HG02798 (cell line): ENCODE data around the gene RNF111.
A peak's percentile ranks its signal among the peaks of the same experiment; 100 is the strongest.

ENCODE experiments used
- ATAC-seq: cut with Tn5 transposase; IDR thresholded peaks from one replicate; pipeline ENCODE4 v1.9.1; 2021; ENCODE audit warnings: mild to moderate bottlenecking; ENCODE audit not compliant: unreplicated experiment, poor library complexity

Gene RNF111

DNA sequence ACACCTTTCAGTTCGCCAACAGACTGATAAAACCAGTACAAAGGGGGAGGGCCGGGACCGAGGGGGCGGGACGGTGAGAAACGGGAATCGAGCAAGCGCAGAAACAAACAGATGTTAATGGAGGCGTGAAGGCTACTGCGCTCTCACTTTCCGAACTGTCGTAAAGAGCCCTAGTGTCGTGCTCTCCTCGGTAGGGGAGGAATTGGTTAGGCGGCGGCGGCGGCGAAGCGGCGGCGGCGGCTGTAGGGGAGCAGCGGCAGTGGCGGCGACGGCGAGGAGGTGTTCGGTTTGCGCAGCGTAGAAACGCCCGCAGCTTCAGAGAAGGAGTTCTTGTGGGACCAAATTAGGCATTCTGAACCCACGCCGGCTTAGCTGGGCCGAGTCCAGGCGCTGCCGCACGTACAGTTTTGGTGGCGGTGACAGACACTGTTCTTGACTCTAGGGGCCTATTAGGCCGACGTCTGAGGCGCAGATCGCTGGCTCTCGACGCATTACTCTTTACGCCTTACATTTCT, at the start of gene RNF111:
RNF111 (plus strand) TSS at position 173 of the 515 bp plus-strand sequence. CDS start 43,160 bp downstream, outside the sequence.
- ATAC-seq, result peak; percentile 86

DNA sequence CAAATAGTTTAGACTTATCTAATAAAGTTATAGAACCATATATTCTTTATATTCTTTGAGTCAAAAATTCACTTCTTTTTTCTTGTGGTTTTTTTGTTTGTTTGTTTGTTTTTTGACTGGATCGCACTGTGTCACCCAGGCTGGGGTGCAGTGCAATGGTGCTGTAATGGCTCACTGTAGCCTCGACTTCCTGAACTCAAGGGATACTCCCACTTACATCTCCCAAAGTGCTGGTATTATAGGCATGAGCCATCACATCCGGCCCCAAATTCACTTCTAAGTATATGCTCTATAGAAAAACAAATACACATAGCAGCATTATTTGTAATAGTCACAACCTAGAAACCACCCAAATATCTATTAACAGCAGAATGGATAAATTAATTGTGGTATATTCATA, 40.3 kb upstream of the RNF111 start:
- ATAC-seq, result no peak

DNA sequence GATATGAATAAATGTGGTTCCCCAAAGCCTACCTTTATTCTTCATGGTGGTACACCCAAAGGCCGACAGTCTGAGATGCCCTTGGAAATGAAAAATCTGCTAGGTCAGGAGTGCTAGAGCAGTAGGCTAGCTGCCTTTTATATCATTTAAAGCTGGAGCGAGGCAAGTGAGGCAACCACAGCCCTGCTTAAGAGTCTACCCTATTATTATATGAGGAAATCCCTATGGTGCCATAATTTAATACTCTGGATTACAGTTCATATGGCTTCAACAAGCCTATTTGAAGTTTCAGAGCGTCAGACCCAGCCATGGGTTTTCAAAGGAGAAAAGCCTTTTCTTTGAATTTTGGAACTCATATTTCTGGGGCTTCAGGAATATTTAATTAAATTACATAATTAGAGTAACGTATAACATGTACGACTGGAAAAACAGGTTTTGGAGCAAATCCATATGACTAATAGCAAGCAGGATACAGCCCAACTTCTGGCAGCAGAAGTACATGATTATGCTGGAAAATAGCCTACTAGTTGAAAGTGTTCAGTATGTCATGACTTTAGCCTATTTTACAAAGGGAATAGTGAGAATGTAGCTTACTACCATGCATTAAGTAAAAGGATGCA, 36.0 kb upstream of the RNF111 start:
- ATAC-seq, result no peak

DNA sequence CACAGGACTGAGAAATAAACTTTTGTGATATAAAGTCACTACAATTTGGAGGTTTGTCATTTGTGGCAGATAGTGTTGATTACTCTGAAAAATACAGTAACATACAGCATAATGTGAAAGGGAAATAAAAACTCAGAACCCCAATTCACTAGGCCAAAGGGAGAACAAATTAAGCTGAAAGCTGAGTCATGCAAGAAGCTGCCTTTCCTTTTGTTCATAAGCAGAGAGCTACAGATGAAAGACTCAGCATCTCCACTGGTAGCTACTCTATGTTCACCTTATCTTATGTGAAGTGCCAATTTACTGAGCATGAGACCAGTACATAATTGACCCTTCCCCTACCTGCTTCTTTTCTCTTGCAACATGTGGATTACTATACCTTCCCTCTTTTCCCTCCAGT, 34.7 kb upstream of the RNF111 start:
- ATAC-seq, result no peak

DNA sequence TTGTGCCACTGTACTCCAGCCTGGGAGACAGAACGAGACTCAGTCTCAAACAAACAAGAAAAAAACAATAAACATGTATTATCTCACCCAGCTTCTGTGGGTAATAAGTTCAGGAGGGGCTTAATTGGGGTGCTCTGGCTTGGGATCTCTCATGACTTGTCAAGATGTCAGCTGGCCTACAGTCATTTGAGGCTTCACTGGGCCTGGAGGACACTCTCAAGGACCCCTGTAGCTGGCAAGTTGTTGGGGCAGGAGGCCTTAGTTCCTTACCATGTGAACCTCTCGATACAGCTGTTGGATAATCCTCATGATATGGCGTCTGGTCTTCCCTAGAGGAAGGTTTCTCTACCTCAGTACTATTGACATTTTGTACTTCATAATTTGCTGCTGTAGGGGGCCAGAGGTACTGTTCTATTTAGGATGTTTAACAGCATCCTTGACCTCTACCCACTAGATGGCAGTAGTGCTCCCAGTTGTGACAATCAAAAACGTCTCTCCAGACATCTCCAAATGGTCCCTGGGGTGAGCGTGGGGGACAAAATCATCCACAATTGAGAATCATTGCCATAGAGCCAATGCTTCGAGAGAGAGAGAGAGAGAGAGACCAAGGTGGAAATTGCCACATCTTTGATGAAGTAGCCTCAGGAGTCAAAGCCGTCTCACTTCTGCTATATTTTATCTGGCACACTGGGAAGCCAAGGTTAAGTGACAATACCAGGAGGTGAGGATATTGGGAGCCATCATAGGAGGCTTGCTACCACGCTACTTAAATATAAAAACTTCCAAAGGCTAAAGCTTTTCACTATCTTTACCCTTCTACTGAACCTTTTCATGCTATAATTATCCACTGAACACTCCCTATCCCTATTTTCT, 30.1 kb upstream of the RNF111 start:
- no peak for ATAC-seq

DNA sequence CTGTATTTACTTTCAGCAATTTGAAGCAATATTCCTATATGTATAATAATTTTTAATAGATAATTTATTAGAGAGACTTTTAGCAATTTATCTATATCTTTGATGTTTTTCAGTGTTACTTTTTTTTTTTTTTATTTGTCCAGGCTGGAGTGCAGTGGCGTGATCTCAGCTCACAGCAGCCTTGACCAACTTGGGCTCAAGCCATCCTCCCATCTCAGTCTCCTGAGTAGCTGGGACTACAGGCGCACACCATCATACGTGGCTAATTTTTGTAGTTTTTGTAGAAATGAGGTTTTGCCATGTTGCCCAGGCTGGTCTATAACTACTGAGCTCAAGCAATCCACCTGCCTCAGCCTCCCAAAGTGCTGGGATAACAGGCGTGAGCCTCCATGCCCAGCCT, 28.7 kb upstream of the RNF111 start:
- no peak for ATAC-seq

DNA sequence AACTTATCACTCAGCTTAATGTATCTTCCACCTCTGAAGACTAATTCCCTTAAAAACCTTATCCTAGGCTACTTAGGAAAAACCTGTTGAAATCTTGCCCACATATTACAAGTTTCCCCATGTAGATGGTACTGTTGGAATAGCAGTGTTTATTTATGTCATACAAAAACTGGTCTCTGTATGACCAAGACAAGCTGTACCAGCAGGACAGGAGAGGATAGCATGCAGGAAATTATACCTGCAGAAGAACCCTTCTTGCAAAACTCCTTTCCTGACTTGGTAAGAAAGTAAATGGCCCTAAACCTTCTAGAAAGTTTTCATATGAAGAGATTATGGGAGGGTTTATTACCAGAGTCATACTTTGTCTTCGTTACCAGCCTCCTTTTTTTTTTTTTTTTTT, 25.3 kb upstream of the RNF111 start:
- ATAC-seq, result no peak

DNA sequence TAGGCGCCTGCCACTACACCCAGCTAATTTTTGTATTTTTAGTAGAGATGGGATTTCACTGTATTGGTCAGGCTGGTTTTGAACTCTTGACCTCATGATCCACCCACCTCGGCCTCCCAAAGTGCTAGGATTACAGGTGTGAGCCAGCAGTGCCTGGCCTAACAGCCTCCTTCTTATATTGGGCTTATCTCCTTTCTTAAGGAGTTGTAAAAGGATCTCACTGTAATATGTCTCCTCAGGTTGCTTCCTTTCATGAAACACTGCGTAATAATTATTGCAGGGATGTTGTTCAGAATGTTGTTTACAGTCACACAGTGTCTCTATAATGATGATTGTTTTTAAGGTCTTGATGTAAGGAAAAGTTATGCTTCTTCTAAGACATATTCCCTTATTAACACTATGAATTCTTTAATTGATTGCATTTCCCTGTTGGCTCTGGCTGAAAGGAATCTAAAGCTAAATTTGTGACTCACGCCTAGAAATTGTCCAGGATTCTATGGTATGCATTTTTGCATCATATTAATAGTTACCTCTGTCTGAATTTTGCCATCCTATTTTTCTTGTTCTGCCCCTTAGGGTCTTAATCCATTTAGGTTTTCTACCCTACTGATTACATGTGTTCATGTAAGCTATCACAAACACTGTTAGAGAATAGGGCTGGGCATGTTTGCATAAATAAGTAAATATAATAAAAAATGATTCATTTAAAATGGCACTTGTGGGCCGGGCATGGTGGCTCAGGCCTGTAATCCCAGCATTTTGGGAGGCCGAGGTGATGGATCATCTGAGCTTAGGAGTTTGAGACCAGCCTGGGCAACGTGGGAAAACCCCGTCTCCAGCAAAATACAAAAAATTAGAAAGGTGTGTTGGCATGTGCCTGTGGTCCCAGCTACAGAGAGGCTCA, 24.5 kb upstream of the RNF111 start:
- ATAC-seq, result no peak

DNA sequence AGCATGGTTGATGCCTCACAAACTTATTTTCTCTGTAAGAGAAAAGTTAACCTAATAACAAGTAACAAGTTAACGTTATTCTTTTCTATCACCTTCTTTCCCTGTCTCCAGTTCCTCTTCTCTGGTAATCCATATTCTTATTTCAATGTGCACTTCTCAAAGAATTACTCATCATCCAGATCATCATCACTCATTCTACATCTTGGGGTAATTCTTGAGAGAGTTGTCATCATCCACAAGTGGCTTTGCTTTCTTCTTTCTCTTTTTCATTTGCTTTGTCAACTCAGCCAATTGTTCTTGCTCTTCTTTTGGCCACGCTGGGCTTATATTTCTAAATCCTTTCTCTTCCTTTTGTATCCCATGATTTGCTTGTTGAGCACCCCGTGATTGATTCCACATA, 20.8 kb upstream of the RNF111 start:
- no peak for ATAC-seq

DNA sequence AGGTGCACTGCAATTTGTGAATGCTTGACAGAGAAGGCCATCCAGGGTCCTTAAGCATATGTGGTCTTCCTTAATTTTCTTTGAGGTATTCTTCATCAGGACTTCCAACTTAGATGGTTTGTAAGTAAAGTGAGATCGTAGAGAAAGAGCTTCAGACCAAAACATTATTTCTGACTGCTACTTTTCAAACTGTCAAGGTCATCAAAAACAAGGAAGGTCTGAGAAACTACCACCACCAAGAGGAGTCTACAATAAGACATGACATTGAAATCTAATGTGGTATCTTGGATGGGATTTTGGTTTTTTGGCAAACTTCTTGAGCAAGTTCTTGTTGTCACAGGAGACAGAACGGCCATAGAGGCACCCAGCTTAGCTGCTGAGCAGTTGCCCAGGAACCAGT, 20.0 kb upstream of the RNF111 start:
- no peak for ATAC-seq

DNA sequence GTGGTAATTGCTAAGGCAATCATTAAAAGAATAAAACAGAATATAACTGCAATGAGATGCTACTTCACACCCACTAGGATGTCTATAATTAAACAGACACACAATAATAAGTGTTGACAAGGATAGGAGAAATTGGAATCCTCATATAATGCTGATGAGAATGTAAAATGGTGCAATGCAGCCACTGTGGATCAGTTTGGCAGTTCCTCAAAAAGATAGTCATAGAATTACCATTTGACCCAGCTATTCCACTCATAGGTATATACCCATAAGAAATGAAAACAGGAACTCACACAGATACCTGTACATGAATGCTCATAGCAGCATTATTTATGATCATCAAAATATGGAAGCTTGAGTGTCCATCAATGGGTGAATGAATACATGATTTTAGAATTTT, 9.6 kb upstream of the RNF111 start:
- no peak for ATAC-seq

DNA sequence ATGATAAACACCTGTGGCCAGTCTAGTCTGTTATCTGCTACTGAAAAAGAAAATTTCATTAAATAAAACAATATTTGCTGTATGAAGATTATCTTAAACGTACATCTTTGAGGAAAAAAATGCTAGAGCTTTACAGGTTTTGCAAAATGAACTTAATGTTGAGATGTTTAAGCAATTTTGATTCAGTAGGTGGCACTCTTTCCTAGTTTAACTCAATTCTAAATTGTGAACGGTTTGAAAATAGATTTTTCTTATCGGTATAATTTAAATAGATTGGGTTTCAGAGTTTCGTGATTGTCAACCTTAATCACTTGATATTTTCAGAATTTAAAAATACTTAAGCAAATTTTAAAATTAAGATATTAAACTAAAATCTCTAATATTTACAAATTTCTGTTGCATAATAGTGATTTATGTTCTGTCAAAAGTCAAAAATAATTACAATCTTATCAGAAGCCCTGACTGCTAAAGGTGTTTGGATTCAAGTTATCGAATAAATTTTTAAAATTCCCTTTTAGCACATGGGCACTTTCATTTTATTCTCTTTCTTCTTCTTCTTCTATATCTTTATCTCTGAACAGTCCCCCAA, 7.0 kb upstream of the RNF111 start:
- no peak for ATAC-seq

DNA sequence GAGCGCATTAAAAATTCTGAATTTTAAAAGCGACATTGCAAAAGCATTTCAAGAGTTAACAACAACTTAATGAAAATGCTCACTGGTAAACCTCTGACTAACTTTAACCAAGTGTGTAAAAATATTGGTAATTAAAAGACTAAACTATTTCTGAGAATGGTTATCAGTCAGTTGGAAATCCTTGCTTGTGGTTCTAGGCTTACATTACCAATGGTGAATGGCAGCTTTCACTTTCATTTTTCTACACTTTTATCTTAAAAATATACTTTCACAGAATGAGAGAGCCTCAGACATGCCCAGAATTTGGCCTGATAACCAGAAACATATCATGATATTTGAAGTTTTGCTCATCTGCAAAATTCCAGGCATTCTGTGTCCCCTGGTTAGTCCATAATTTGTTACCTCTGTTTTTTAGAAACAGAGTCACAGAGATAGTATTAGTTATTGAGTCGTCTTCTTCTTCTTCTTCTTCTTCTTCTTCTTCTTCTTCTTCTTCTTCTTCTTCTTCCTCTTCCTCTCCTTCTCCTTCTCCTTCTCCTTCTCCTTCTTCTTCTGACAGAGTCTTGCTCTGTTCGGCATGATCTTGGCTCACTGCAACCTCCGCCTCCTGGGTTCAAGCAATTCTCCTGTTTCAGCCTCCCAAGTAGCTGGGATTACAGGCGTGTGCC, 5.5 kb upstream of the RNF111 start:
- no peak for ATAC-seq

DNA sequence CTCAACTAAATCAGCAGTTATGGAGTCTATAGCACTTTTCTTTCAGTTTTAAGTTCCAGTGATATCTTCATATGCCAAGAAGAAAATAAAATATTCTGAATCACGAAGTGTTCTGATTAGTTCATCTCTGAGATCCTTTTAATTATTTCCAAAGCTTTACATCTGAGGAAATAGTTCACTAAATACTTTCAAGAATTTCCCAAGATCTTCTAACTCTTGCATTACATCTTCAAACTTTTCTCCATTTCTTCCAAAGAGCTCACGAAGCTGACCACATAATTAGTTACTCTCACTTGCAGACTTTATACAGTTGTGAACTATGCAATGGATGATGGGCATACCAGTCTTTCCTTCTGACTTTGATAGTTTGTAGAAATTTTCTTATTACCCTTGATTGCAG, 4.2 kb upstream of the RNF111 start:
- no peak for ATAC-seq

DNA sequence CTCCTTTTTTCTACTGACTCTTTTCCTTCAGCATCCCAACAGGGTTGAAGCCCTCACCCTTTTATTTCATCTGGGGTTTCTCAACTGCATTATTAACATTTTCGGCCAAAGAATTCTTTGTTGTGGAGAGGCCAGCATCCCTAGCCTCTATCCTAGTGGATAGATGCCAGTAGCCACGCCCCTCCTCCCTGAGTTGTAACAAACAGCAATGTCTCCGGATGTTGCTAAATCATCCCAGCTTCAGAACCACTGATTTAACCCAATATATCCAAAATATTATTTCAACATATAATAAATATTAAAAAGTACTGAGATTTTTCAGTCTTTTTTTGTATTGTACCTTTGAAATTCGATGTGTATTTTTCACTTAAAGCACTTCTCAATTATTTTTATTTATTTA, 2.0 kb upstream of the RNF111 start:
- ATAC-seq, result no peak

DNA sequence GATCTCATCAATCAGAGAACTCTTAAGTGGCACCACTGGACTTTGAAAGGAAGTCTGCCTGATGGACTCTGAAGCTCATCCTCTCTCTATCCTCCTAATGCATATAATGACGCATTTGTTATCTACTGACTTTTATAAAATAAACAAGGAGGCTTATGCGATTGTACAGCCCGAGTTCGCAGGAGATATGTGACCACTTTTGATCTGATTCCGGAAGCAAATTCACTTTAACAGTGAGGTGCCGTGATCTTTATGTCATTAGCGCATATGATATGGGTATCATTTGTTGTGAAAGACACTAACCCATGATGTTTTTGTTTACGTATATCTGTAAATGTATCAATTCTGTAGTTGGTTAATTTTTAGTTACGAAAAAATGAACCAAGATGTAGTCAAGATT, 427 bp upstream of the RNF111 start:
- ATAC-seq, result peak; percentile 2

DNA sequence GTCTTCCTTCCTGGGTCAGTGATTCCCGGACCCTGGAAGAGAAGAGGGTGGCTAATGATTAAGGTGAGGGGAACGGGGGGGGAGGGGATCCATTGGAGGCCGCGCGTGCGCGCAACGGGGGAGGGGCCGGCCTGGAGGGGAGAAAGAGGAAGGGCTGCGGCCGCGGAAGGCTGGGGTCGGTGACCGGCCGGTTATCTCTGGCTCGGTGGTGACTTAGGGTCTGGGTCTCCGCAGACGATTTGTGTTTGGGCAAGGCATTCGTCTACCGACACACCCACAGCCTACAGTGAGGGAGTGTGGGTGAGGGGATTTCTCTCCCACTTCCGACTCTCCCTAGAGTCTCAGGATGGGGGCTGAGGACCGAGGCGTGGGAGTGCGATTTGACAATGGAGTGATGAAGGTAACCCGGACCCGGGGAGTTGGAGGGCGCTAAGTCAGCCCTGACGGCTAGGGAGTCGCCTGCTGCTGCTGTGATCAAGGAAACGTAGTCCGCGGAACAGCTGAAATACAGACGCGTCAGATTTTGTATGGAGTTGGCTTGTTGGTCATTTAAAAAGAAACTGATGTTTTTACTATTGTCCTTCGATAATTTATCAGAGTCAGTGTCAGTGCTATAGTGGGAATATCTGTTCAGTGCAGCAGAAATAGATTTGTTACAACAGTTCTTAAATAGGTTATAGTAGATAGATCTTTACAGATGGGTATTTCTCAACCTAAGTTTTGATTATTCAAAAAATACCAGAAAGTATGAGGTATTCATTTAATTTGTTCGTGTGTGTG, 733 bp downstream of the RNF111 start:
- peak; percentile 58 for ATAC-seq

DNA sequence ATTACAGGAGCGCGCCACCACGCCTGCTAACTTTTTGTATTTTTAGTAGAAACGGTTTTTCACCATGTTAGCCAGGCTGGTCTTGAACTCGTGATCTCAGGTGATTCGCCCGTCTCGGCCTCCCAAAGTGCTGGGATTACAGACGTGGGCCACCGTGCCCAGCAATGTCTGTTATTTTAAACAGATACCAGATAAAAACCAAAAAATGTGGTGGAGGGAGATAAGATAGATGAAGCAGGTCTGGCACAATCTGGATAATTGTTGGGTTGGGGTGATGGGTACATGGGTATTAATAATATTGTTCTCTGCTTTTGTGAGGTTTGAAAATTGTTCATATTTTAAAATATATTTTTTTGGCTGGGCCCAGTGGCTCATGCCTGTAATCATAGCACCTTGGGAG, 4.7 kb downstream of the RNF111 start:
- ATAC-seq, result no peak

DNA sequence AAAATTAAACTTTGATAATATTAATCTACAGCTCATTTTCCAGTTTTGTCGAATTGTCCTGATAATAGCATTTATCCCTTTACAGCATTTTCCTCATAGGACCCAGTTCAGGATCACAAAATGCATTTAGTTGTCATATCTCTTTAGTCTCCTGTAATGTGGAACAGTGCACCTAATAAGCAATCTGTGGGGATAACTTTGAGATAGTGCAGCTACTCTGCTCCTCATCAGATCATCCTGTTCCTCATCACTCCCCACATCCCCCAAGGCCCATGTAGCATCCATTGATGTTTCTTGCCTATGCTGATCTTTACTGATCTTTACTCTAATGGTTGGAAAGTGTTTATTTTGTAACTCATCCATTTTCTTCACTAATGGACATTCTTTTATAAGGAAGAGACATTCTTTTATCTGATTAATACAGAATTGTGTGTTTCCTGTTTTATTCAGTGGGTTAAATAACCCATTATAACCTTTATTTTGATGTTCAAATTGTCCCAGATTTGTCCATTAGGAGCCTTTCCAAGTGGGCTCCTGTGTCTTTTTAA, 7.5 kb downstream of the RNF111 start:
- no peak for ATAC-seq
